IPS-20b (cell line): Measurements from ENCODE around the gene KIT.
A peak's percentile ranks its signal among the peaks of the same experiment; 100 is the strongest.

Experiments
- H3K27ac ChIP-seq: one replicate; pipeline ENCODE4 v1.5.1; 2013; ENCODE audit warnings: low read length
- H3K27me3 ChIP-seq: 2 replicates; pipeline ENCODE4 v1.6.1; 2013; ENCODE audit warnings: mild to moderate bottlenecking, low read length, inconsistent platforms; ENCODE audit not compliant: insufficient read depth
- H3K36me3 ChIP-seq: 2 replicates; pipeline ENCODE4 v1.6.1; 2013; ENCODE audit warnings: low read depth, mild to moderate bottlenecking, inconsistent platforms, low read length, moderate library complexity; ENCODE audit not compliant: insufficient read depth
- H3K4me1 ChIP-seq: 2 replicates; pipeline ENCODE4 v1.6.1; 2013; ENCODE audit warnings: mild to moderate bottlenecking, control low read depth, inconsistent platforms, low read length, moderate library complexity; ENCODE audit not compliant: insufficient read depth
- H3K4me3 ChIP-seq: 2 replicates; pipeline ENCODE4 v1.5.1; 2013; ENCODE audit warnings: mild to moderate bottlenecking, low read length, inconsistent platforms
- H3K9ac ChIP-seq: 2 replicates; pipeline ENCODE4 v1.6.1; 2013; ENCODE audit warnings: low read depth, mild to moderate bottlenecking, inconsistent platforms, low read length, moderate library complexity
- H3K9me3 ChIP-seq: 2 replicates; pipeline ENCODE4 v1.6.1; 2013; ENCODE audit warnings: mild to moderate bottlenecking, low read depth, low read length, inconsistent platforms; ENCODE audit not compliant: insufficient read depth

The KIT gene

GRCh38 chr4:54643958-54644751 lies 13.6 kb upstream of the KIT start:
- no peaks in the 10 kb centered on the region for H3K36me3 ChIP-seq
- H3K4me1 ChIP-seq = no peaks in the 10 kb centered on the region
- H3K9me3 ChIP-seq = no peaks in the 10 kb centered on the region
- H3K27me3 ChIP-seq = no peaks in the 10 kb centered on the region
- H3K9ac ChIP-seq = no peak overlapping the region
- no peak overlapping the region for H3K4me3 ChIP-seq
- H3K27ac ChIP-seq = no peak overlapping the region

DNA sequence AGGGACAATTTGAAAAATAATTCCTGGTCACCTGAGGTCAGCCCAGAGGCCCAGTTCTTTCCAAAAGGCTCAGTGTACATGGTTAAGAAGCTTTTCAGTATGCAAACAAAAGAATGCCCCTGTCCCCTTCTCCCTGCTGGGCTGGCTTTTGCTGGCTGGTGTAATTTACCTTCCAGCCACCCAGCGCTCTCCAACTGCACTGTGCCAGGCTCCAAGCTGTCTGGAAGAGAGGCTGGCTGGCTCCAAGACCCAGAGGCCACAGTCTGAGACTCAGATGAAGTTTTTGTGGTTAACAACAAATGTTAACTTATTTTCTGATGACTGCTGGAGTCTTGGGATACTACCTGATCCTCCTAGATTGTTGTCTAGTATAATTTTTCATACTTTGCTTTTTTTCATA lies 11.9 kb upstream of the KIT start:
- Histone ChIP-seq H3K9me3 (no peaks in the 10 kb centered on the region), H3K36me3 (no peaks in the 10 kb centered on the region), H3K27me3 (no peaks in the 10 kb centered on the region), H3K27ac (no peak overlapping the region), H3K9ac (no peak overlapping the region), H3K4me1 (no peaks in the 10 kb centered on the region; the same call in 1 of the 2 replicates), H3K4me3 (no peak overlapping the region)

DNA sequence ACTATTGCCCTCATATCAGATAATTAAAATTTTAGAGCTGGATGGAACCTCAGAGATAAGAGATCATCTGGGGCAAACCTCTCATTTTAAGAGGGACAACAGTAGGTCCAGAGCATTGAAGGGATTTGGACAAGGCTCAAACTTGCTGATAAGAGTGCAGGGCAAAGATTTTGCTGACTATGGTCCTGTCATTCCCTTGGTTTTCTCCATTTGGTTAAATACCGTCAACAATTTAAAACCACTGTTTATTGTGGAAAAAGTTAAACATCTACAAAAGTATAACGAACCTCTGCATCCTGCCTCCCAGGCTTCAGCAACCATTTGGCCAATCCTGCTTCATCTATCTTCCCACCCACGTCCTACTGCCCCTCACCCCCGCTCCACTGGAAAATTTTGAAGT lies 10.7 kb upstream of the KIT start:
- Histone ChIP-seq H3K9me3 (no peaks in the 10 kb centered on the region), H3K4me1 (no peaks in the 10 kb centered on the region; the same call in 1 of the 2 replicates), H3K9ac (no peak overlapping the region), H3K27me3 (no peaks in the 10 kb centered on the region), H3K27ac (no peak overlapping the region), H3K4me3 (no peak overlapping the region), H3K36me3 (no peaks in the 10 kb centered on the region)

DNA sequence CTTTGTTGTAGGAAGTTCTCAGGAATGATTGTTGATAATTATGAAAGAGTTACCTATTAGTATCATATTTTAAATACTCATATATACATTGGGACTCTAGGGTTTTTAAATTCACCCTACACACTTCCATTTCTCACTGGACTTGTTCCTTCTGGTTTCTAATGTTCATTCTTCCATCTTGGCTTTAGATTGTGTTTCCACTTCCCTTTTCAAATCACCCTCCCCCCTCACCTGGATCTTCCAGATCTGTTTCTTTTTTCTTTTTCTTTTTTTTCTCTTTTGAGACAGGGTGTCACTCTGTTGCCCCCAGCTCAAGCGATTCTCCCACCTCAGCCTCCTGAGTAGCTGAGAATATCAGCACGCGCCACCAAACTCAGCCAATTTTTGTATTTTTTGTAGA lies 6.7 kb upstream of the KIT start:
- Histone ChIP-seq H3K27ac (no peak overlapping the region), H3K4me3 (no peak overlapping the region), H3K4me1 (no peaks in the 10 kb centered on the region; the same call in 1 of the 2 replicates), H3K36me3 (no peaks in the 10 kb centered on the region), H3K9ac (no peak overlapping the region), H3K27me3 (peaks cover 20% of the 10 kb centered on the region), H3K9me3 (no peaks in the 10 kb centered on the region)

GRCh38 chr4:54654753-54655152 lies 3.0 kb upstream of the KIT start:
- Histone ChIP-seq H3K9ac (no peak overlapping the region), H3K9me3 (no peaks in the 10 kb centered on the region), H3K27ac (no peak overlapping the region), H3K36me3 (no peaks in the 10 kb centered on the region), H3K4me1 (peaks cover 4% of the 10 kb centered on the region; the same call in 1 of the 2 replicates), H3K27me3 (peaks cover 53% of the 10 kb centered on the region), H3K4me3 (no peak overlapping the region)

GRCh38 chr4:54657185-54657550 lies 589 bp upstream of the KIT start:
- H3K9ac ChIP-seq = peak overlapping the region; percentile 79
- peaks cover 73% of the 10 kb centered on the region for H3K27me3 ChIP-seq
- H3K4me1 ChIP-seq = peaks cover 10% of the 10 kb centered on the region; the same call in 1 of the 2 replicates
- no peak overlapping the region for H3K27ac ChIP-seq
- no peaks in the 10 kb centered on the region for H3K36me3 ChIP-seq
- no peaks in the 10 kb centered on the region for H3K9me3 ChIP-seq
- H3K4me3 ChIP-seq = peak overlapping the region; percentile 87

GRCh38 chr4:54658252-54659093 lies 716 bp downstream of the KIT start:
- Histone ChIP-seq H3K36me3 (no peaks in the 10 kb centered on the region), H3K27ac (peak overlapping the region; percentile 42), H3K9ac (peak overlapping the region; percentile 83), H3K27me3 (peaks cover 71% of the 10 kb centered on the region), H3K4me3 (peak overlapping the region; percentile 87), H3K9me3 (no peaks in the 10 kb centered on the region), H3K4me1 (peaks cover 16% of the 10 kb centered on the region; the same call in 1 of the 2 replicates)

GRCh38 chr4:54659313-54659712 lies 1.6 kb downstream of the KIT start:
- H3K4me3 ChIP-seq = peak overlapping the region; percentile 87
- H3K4me1 ChIP-seq = peaks cover 20% of the 10 kb centered on the region; the same call in 1 of the 2 replicates
- peak overlapping the region; percentile 83; the same call in 1 of the 2 replicates for H3K9ac ChIP-seq
- H3K36me3 ChIP-seq = no peaks in the 10 kb centered on the region
- H3K27me3 ChIP-seq = peaks cover 68% of the 10 kb centered on the region
- H3K27ac ChIP-seq = no peak overlapping the region
- H3K9me3 ChIP-seq = no peaks in the 10 kb centered on the region

- Histone ChIP-seq H3K9ac (peak overlapping the region; percentile 83; the same call in 1 of the 2 replicates), H3K27ac (no peak overlapping the region), H3K4me1 (peaks cover 20% of the 10 kb centered on the region; the same call in 1 of the 2 replicates), H3K36me3 (no peaks in the 10 kb centered on the region), H3K4me3 (peak overlapping the region; percentile 87), H3K9me3 (no peaks in the 10 kb centered on the region), H3K27me3 (peaks cover 65% of the 10 kb centered on the region)
Measured at GRCh38 chr4:54659749-54660535, 2.2 kb downstream of the KIT start.

- H3K36me3 ChIP-seq = no peaks in the 10 kb centered on the region
- H3K9ac ChIP-seq = no peak overlapping the region
- no peak overlapping the region for H3K27ac ChIP-seq
- no peaks in the 10 kb centered on the region for H3K9me3 ChIP-seq
- peaks cover 58% of the 10 kb centered on the region for H3K27me3 ChIP-seq
- H3K4me3 ChIP-seq = no peak overlapping the region
- H3K4me1 ChIP-seq = peaks cover 20% of the 10 kb centered on the region; the same call in 1 of the 2 replicates
Measured at GRCh38 chr4:54660591-54660990, 2.8 kb downstream of the KIT start.

GRCh38 chr4:54661169-54661568 lies 3.4 kb downstream of the KIT start:
- Histone ChIP-seq H3K27ac (no peak overlapping the region), H3K4me3 (no peak overlapping the region), H3K36me3 (no peaks in the 10 kb centered on the region), H3K27me3 (peaks cover 52% of the 10 kb centered on the region), H3K9me3 (no peaks in the 10 kb centered on the region), H3K4me1 (peaks cover 20% of the 10 kb centered on the region; the same call in 1 of the 2 replicates), H3K9ac (no peak overlapping the region)
